AG09319 (cell line): ENCODE measurements around the gene CTDSP1.

Source experiments
- DNase-seq: peaks from one replicate; pipeline ENCODE4 v3.0.0-alpha.2; 2010; ENCODE audit warnings: low read depth; ENCODE audit errors: extremely low read depth
- CTCF ChIP-seq: IDR thresholded peaks from 2 replicates; pipeline ENCODE4 v1.5.1; 2011; ENCODE audit warnings: low read depth, mild to moderate bottlenecking, inconsistent platforms, low read length, moderate library complexity

Gene CTDSP1

GRCh38 chr2:218363736-218364135 is 35.9 kb upstream of the CTDSP1 start:
- TF ChIP-seq CTCF = no peak

GRCh38 chr2:218364196-218364595 is 35.5 kb upstream of the CTDSP1 start:
- no peak for TF ChIP-seq CTCF
- DNase-seq = no peak

More at GRCh38 chr2:218363736-218364135, 35.9 kb upstream of the CTDSP1 start:
- no peak for DNase-seq

GRCh38 chr2:218366621-218367414 is 32.9 kb upstream of the CTDSP1 start:
- TF ChIP-seq CTCF = no peak
- DNase-seq = no peak

- DNase-seq = no peak
- no peak for TF ChIP-seq CTCF
Observed at GRCh38 chr2:218367415-218368149, 32.1 kb upstream of the CTDSP1 start.

- TF ChIP-seq CTCF = no peak
- no peak for DNase-seq
Observed at GRCh38 chr2:218368150-218368528, 31.5 kb upstream of the CTDSP1 start.

- TF ChIP-seq CTCF = peak; percentile 13
- DNase-seq = no peak
Observed at GRCh38 chr2:218368621-218369153, 31.0 kb upstream of the CTDSP1 start.

- no peak for DNase-seq
- no peak for TF ChIP-seq CTCF
Observed at GRCh38 chr2:218369330-218369729, 30.3 kb upstream of the CTDSP1 start.
